Fibroblast of lung (primary cell): ENCODE results near the gene ARL15. TPM values are rescaled to one million over a fixed set of nuclear protein-coding genes. Genes with fewer than 3 reads are reported as not detected.

ENCODE experiments used
- DNase-seq, 2 donors: peaks; one replicate each; pipeline versions ENCODE4 v3.0.0 to v3.0.0-alpha.2; 2010; ENCODE audit warnings: low read depth in 2 of 2
- H2AFZ ChIP-seq: 2 replicates; pipeline ENCODE4 v1.5.1; 2012; ENCODE audit warnings: low read length, control low read depth, inconsistent platforms
- H3K27ac ChIP-seq: 2 replicates; pipeline ENCODE4 v1.5.1; 2011; ENCODE audit warnings: low read length, control low read depth; ENCODE audit not compliant: insufficient read depth
- H3K27me3 ChIP-seq: 2 replicates; pipeline ENCODE4 v1.5.1; 2011; ENCODE audit warnings: mild to moderate bottlenecking, low read length; ENCODE audit not compliant: control insufficient read depth, insufficient read depth
- H3K36me3 ChIP-seq: 2 replicates; pipeline ENCODE4 v1.5.1; 2011; ENCODE audit warnings: low read length; ENCODE audit not compliant: control insufficient read depth, insufficient read depth
- H3K4me1 ChIP-seq: 2 replicates; pipeline ENCODE4 v1.5.1; 2011; ENCODE audit warnings: low read length; ENCODE audit not compliant: control insufficient read depth, insufficient read depth; ENCODE audit errors: extremely low read depth
- H3K4me2 ChIP-seq: 2 replicates; pipeline ENCODE4 v1.5.1; 2011; ENCODE audit warnings: low read length, control low read depth; ENCODE audit not compliant: insufficient read depth; ENCODE audit errors: extremely low read depth
- H3K4me3 ChIP-seq, 4 experiments: fragments of 200-600 bp in 1 of 4; sonication (generic) in 1 of 4; replicated peaks in 1 of 4; 2 replicates each; pipeline ENCODE4 v1.5.1; 2011 to 2016; ENCODE audit warnings: low read length in 4 of 4, low read depth in 3 of 4, mild to moderate bottlenecking in 3 of 4, control low read depth in 2 of 4, inconsistent platforms in 1 of 4, mixed read lengths in 1 of 4; ENCODE audit not compliant: insufficient read depth in 1 of 4; ENCODE audit errors: control extremely low read depth in 1 of 4
- H3K79me2 ChIP-seq: 2 replicates; pipeline ENCODE4 v1.5.1; 2012; ENCODE audit warnings: mild to moderate bottlenecking, low read length, inconsistent platforms; ENCODE audit not compliant: control insufficient read depth, insufficient read depth
- H3K9ac ChIP-seq: 2 replicates; pipeline ENCODE4 v1.5.1; 2011; ENCODE audit warnings: mild to moderate bottlenecking, low read length, control low read depth; ENCODE audit not compliant: insufficient read depth
- H3K9me3 ChIP-seq: 2 replicates; pipeline ENCODE4 v1.5.1; 2012; ENCODE audit warnings: low read depth, low read length; ENCODE audit not compliant: control insufficient read depth, insufficient read depth
- H4K20me1 ChIP-seq: 2 replicates; pipeline ENCODE4 v1.5.1; 2011; ENCODE audit warnings: low read length; ENCODE audit not compliant: control insufficient read depth, insufficient read depth; ENCODE audit errors: extremely low read depth
- CTCF ChIP-seq, 2 donors: IDR thresholded peaks in 1 of 2; conservative IDR thresholded peaks in 1 of 2; 1 replicate in 1 of 2; 2 replicates in 1 of 2; pipeline ENCODE4 v1.5.1; 2011 to 2012; ENCODE audit warnings: low read length in 2 of 2, control low read depth in 1 of 2, inconsistent platforms in 1 of 2, low read depth in 1 of 2, mild to moderate bottlenecking in 1 of 2
- EZH2 ChIP-seq: IDR thresholded peaks from 2 replicates; pipeline ENCODE4 v1.5.1; 2012; ENCODE audit warnings: low read length, control low read depth, mild to moderate bottlenecking; ENCODE audit errors: missing control alignments
- polyA plus RNA-seq, 2 donors: library from polyadenylated mRNA; depleted of rRNA in 1 of 2; stranded (reverse) in 1 of 2; unstranded in 1 of 2; fragments of >200 nt; gene quantifications; 2 replicates each; pipeline ENCODE4 v1.2.1, GENCODE V29; 2011 to 2012; ENCODE audit warnings: missing spikeins in 1 of 2
- total RNA-seq: library from RNA; depleted of rRNA; stranded (reverse); fragments of >200 nt; gene quantifications from 2 replicates; pipeline ENCODE4 v1.2.1, GENCODE V29; 2014

ARL15 gene
- total and polyA plus RNA-seq, 2 donors (not counting 1 experiment from before 2014, with no cell fraction given), result 20.6 to 28.7 TPM

- no peak for TF ChIP-seq CTCF (conservative IDR thresholded peaks at IDR 0.05 in 1 of 2, IDR thresholded peaks at IDR 0.05 in 1 of 2; ENCODE audit: low read depth in 1 of 2, low read length in 2 of 2)
- no peak for TF ChIP-seq EZH2
- Histone ChIP-seq H3K9ac (no peak overlapping the region), H3K27ac (no peak overlapping the region), H2AFZ (no peak overlapping the region), H3K4me1 (no peaks in the 10 kb centered on the region), H3K9me3 (no peaks in the 10 kb centered on the region), H3K27me3 (no peaks in the 10 kb centered on the region), H3K4me2 (no peak overlapping the region), H3K4me3 (no peak overlapping the region), H3K79me2 (no peaks in the 10 kb centered on the region), H3K36me3 (no peaks in the 10 kb centered on the region), H4K20me1 (no peaks in the 10 kb centered on the region)
- DNase-seq, result no peak
Observed at GRCh38 chr5:54040804-54041203, 269.6 kb downstream of the ARL15 start.

GRCh38 chr5:54040018-54040417, 270.4 kb downstream of the ARL15 start:
- H4K20me1 ChIP-seq, result no peaks in the 10 kb centered on the region
- no peak for TF ChIP-seq CTCF (conservative IDR thresholded peaks at IDR 0.05 in 1 of 2, IDR thresholded peaks at IDR 0.05 in 1 of 2; ENCODE audit: low read depth in 1 of 2, low read length in 2 of 2)
- no peak for TF ChIP-seq EZH2

GRCh38 chr5:54037205-54037604, 273.2 kb downstream of the ARL15 start:
- Histone ChIP-seq H3K36me3 (no peaks in the 10 kb centered on the region), H2AFZ (no peak overlapping the region), H3K4me2 (no peak overlapping the region), H3K4me1 (no peaks in the 10 kb centered on the region), H4K20me1 (no peaks in the 10 kb centered on the region), H3K27me3 (no peaks in the 10 kb centered on the region), H3K9ac (no peak overlapping the region), H3K9me3 (no peaks in the 10 kb centered on the region), H3K27ac (no peak overlapping the region), H3K4me3 (no peak overlapping the region), H3K79me2 (no peaks in the 10 kb centered on the region)
- DNase-seq, result no peak
- TF ChIP-seq EZH2, result no peak
- TF ChIP-seq CTCF (conservative IDR thresholded peaks at IDR 0.05 in 1 of 2, IDR thresholded peaks at IDR 0.05 in 1 of 2; ENCODE audit: low read depth in 1 of 2, low read length in 2 of 2), result no peak

More at GRCh38 chr5:54040018-54040417, 270.4 kb downstream of the ARL15 start:
- Histone ChIP-seq H3K79me2 (no peaks in the 10 kb centered on the region), H2AFZ (no peak overlapping the region), H3K9me3 (no peaks in the 10 kb centered on the region), H3K36me3 (no peaks in the 10 kb centered on the region), H3K4me2 (no peak overlapping the region), H3K4me1 (no peaks in the 10 kb centered on the region), H3K4me3 (no peak overlapping the region), H3K9ac (no peak overlapping the region), H3K27ac (no peak overlapping the region), H3K27me3 (no peaks in the 10 kb centered on the region)
- no peak for DNase-seq
